Right ventricle myocardium superior (tissue), 1 donor: ENCODE data around the gene SLC35F5. TPM values are rescaled to one million over a fixed set of nuclear protein-coding genes. Genes with fewer than 3 reads are reported as not detected.
"Not testable (repeated sequence)": the region's sequence is repeated elsewhere in the genome, so short reads cannot be mapped to it uniquely, and the experiment has no call there.

Experiments used
- ATAC-seq: fragments of 200-7000 bp; cut with Tn5 transposase; one replicate; pipeline ENCODE4 v1.9.1; 2020; ENCODE audit warnings: mild to moderate bottlenecking; ENCODE audit not compliant: poor library complexity
- DNase-seq: peaks from one replicate; pipeline ENCODE4 v3.0.0-alpha.2; 2020
- intact Hi-C: fragments of 100-400 bp; cut with DNase I; formaldehyde crosslinking; loops from one replicate; pipeline ENCODE4 v1.11.2; 2022
- total RNA-seq: library from RNA; stranded (reverse); fragmentation: NEBNext Ultra II Directional; extraction: Animal tissue kit (Norgen Biotek cat#: 25700); gene quantifications from one replicate; pipeline ENCODE4 v1.2.1, GENCODE V29; 2021
- donor health status: DM: no; HTN: yes; CAD: no; lungs with severe emphysema.

SLC35F5 gene
- total RNA-seq, 1 donor from 2014 or later: 51.3 TPM

- no peak for DNase-seq
- intact Hi-C loops: no loop called here
- ATAC-seq: no peak
These were observed 52.8 kb downstream of the SLC35F5 start for GRCh38 chr2:113703386-113704299.

GRCh38 chr2:113700186-113700841 lies 56.1 kb downstream of the SLC35F5 start:
- peak; percentile 58 for DNase-seq
- intact Hi-C loops: no loop called here
- ATAC-seq: peak; percentile 93

GRCh38 chr2:113698892-113699447 lies 57.5 kb downstream of the SLC35F5 start:
- ATAC-seq: no peak
- no peak for DNase-seq
- intact Hi-C loops: no loop called here

GRCh38 chr2:113698251-113698650 lies 58.2 kb downstream of the SLC35F5 start:
- intact Hi-C loops, DNase-seq, ATAC-seq: not testable (repeated sequence)

GRCh38 chr2:113697516-113697915 lies 58.9 kb downstream of the SLC35F5 start:
- ATAC-seq (no peak), DNase-seq (no peak)
- intact Hi-C loops: no loop called here

- DNase-seq (no peak), ATAC-seq (no peak)
- intact Hi-C loops: no loop called here
These were observed 62.0 kb downstream of the SLC35F5 start for GRCh38 chr2:113694438-113694837.

GRCh38 chr2:113692698-113693428 lies 63.6 kb downstream of the SLC35F5 start:
- DNase-seq: no peak
- intact Hi-C loops: no loop called here
- no peak for ATAC-seq

GRCh38 chr2:113690871-113691270 lies 65.6 kb downstream of the SLC35F5 start:
- ATAC-seq, intact Hi-C loops, DNase-seq: not testable (repeated sequence)

GRCh38 chr2:113686537-113686936 lies 69.9 kb downstream of the SLC35F5 start:
- ATAC-seq (no peak), DNase-seq (no peak)
- intact Hi-C loops: no loop called here

- ATAC-seq (no peak), DNase-seq (no peak)
- intact Hi-C loops: no loop called here
These were observed 71.0 kb downstream of the SLC35F5 start for GRCh38 chr2:113685471-113685870.

- ATAC-seq: no peak
- intact Hi-C loops: no loop called here
- DNase-seq: no peak
These were observed 77.0 kb downstream of the SLC35F5 start for GRCh38 chr2:113679457-113679856.

GRCh38 chr2:113677330-113677729 lies 79.1 kb downstream of the SLC35F5 start:
- ATAC-seq (peak; percentile 83), DNase-seq (no peak)
- intact Hi-C loops: no loop called here

GRCh38 chr2:113676623-113677266 lies 79.7 kb downstream of the SLC35F5 start:
- intact Hi-C loops: no loop called here

GRCh38 chr2:113675875-113676274 lies 80.6 kb downstream of the SLC35F5 start:
- DNase-seq (peak; percentile 47), ATAC-seq (peak; percentile 68)
- intact Hi-C loops: no loop called here

More at GRCh38 chr2:113676623-113677266, 79.7 kb downstream of the SLC35F5 start:
- DNase-seq (no peak), ATAC-seq (no peak)

GRCh38 chr2:113672326-113672932 lies 84.0 kb downstream of the SLC35F5 start:
- ATAC-seq (no peak), DNase-seq (no peak)
- intact Hi-C loops: no loop called here

- intact Hi-C loops, DNase-seq, ATAC-seq: not testable (repeated sequence)
These were observed 87.4 kb downstream of the SLC35F5 start for GRCh38 chr2:113669013-113669412.

GRCh38 chr2:113664761-113665533 lies 91.5 kb downstream of the SLC35F5 start:
- intact Hi-C loops, DNase-seq: not testable (repeated sequence)
- ATAC-seq: peak; percentile 72
